ENCODE results near the gene PRR9. TPM values are rescaled to one million over a fixed set of nuclear protein-coding genes. Genes with fewer than 3 reads are reported as not detected.

Gene PRR9
- total and polyA plus RNA-seq, 7 donors: not detected

- Histone ChIP-seq H3K27me3 (no peaks in the 10 kb centered on the region), H3K27ac (no peak overlapping the region), H3K9me3 (no peaks in the 10 kb centered on the region), H3K4me3 (no peak overlapping the region), H3K36me3 (no peaks in the 10 kb centered on the region), H3K4me1 (no peaks in the 10 kb centered on the region)
- intact Hi-C loops (cut with DNase I): no loop called here
- DNase-seq: no peak
- TF ChIP-seq CTCF (IDR thresholded peaks at IDR 0.05): no peak
- TF ChIP-seq POLR2A (IDR thresholded peaks at IDR 0.05): no peak
- no peak for TF ChIP-seq EP300 (IDR thresholded peaks at IDR 0.05)
- no peak for TF ChIP-seq POLR2AphosphoS5 (IDR thresholded peaks at IDR 0.05)
- WGBS, 2 donors: 74 to 80% methylated on average over 3 of the region's 3 CpGs
Observed at GRCh38 chr1:153232553-153232952, 15.2 kb downstream of the PRR9 start.

DNA sequence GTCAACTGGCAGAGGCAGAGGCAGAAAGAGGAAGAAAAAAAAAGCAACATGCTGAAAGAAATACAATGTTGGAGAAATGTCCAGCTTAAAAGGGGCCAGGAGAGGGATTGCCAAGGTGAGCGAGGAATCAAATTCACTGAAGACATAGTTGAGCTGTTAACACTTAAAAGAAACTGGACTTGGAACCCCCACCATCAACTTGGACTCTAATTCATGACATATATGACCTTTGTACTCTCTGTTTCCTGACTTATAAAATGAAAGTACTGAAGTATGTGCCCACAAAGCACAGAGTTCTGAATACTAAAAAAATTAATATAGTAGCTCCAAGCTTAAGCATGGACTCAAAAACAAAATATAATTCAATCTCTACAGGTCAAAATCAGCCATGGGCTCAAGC, 16.1 kb downstream of the PRR9 start:
- no peak for TF ChIP-seq EP300 (IDR thresholded peaks at IDR 0.05)
- no peak for TF ChIP-seq CTCF (IDR thresholded peaks at IDR 0.05)
- Histone ChIP-seq H3K36me3 (no peaks in the 10 kb centered on the region), H3K4me1 (no peaks in the 10 kb centered on the region), H3K27ac (no peak overlapping the region), H3K9me3 (no peaks in the 10 kb centered on the region), H3K27me3 (no peaks in the 10 kb centered on the region), H3K4me3 (no peak overlapping the region)
- 66 to 89% methylated on average over 1 of the region's 1 CpG for WGBS, 2 donors
- intact Hi-C loops (cut with DNase I): no loop called here
- DNase-seq: no peak

DNA sequence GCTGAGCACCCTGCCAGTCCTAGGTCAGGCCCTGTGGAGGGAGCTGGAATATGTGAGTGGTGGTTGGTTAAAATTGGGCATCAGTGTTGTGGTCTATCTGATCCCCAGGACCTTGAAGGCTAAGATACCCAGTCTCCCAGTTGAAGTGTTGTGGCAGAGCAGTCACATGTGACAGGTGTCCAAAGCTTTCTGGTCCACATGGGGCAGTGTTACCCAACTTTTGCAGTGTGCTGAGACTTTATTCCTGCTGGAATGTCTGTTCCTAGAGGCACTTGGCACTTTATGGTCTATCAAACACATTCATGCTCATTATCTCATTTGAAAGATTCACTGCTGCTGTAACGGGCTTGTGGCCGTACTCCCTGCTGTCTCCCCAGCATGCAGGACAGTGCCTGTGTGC, 21.1 kb downstream of the PRR9 start:
- 34 to 65% methylated on average over 2 of the region's 2 CpGs for WGBS, 2 donors
- TF ChIP-seq CTCF (IDR thresholded peaks at IDR 0.05) (no peak), POLR2AphosphoS5 (IDR thresholded peaks at IDR 0.05) (no peak), POLR2A (IDR thresholded peaks at IDR 0.05) (no peak)
- no peaks in the 10 kb centered on the region for H3K36me3 ChIP-seq
- no peaks in the 10 kb centered on the region for H3K4me1 ChIP-seq
- no peak overlapping the region for H3K27ac ChIP-seq
- intact Hi-C loops (cut with DNase I): no loop called here
- H3K9me3 ChIP-seq: no peaks in the 10 kb centered on the region
- H3K4me3 ChIP-seq: no peak overlapping the region
- no peaks in the 10 kb centered on the region for H3K27me3 ChIP-seq
- no peak for DNase-seq

GRCh38 chr1:153242160-153242559, 24.8 kb downstream of the PRR9 start:
- TF ChIP-seq CTCF (IDR thresholded peaks at IDR 0.05) (no peak), POLR2A (IDR thresholded peaks at IDR 0.05) (no peak), EP300 (IDR thresholded peaks at IDR 0.05) (no peak), POLR2AphosphoS5 (IDR thresholded peaks at IDR 0.05) (no peak)
- H3K27ac ChIP-seq: no peak overlapping the region
- DNase-seq: no peak
- H3K36me3 ChIP-seq: no peaks in the 10 kb centered on the region
- H3K9me3 ChIP-seq: no peaks in the 10 kb centered on the region
- WGBS, 2 donors: 90 to 91% methylated on average over 1 of the region's 1 CpG
- no peak overlapping the region for H3K4me3 ChIP-seq
- intact Hi-C loops (cut with DNase I): no loop called here
- H3K27me3 ChIP-seq: no peaks in the 10 kb centered on the region
- no peaks in the 10 kb centered on the region for H3K4me1 ChIP-seq

DNA sequence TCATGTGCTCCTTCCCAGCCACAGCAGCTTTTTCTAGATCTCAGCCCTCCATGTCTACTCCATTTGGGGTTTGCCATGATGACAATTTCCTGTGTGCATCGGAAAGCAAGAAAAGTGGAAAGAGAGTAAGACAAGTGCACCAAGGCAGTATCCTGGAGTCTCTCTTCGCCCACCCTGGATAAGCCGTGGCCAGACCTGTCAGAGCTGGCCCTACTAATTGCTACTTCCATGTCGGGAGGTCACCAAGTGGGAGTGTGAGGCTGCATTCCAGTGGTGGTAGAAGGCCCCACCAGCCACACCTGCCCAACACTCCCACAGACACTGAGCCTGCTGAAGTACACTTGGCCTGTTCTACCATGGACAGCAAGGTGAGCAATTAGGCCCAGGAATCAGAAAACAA, 28.1 kb downstream of the PRR9 start:
- Histone ChIP-seq H3K27me3 (no peaks in the 10 kb centered on the region), H3K9me3 (no peaks in the 10 kb centered on the region), H3K4me1 (no peaks in the 10 kb centered on the region), H3K4me3 (no peak overlapping the region), H3K36me3 (no peaks in the 10 kb centered on the region), H3K27ac (no peak overlapping the region)
- WGBS, 2 donors: 88 to 93% methylated on average over 4 of the region's 4 CpGs
- TF ChIP-seq EP300 (IDR thresholded peaks at IDR 0.05): no peak
- TF ChIP-seq CTCF (IDR thresholded peaks at IDR 0.05): no peak
- no peak for TF ChIP-seq POLR2A (IDR thresholded peaks at IDR 0.05)
- no peak for TF ChIP-seq POLR2AphosphoS5 (IDR thresholded peaks at IDR 0.05)
- intact Hi-C loops (cut with DNase I): no loop called here
- DNase-seq: no peak
